GM06990 (cell line): ENCODE measurements around the gene KLHL22.
"Not testable (repeated sequence)": the region's sequence is repeated elsewhere in the genome, so short reads cannot be mapped to it uniquely, and the experiment has no call there.

Experiments used
- DNase-seq: peaks from one replicate; pipeline ENCODE4 v3.0.0-alpha.2; 2011; ENCODE audit not compliant: insufficient read length; ENCODE audit errors: extremely low read depth
- H3K27me3 ChIP-seq: replicated peaks from 2 replicates; pipeline ENCODE4 v1.6.0; 2011; ENCODE audit warnings: low read length; ENCODE audit not compliant: control insufficient read depth, insufficient read depth
- H3K36me3 ChIP-seq: 2 replicates; pipeline ENCODE4 v1.5.1; 2011; ENCODE audit warnings: low read length; ENCODE audit not compliant: control insufficient read depth, insufficient read depth
- H3K4me3 ChIP-seq: replicated peaks from 2 replicates; pipeline ENCODE4 v1.5.1; 2011; ENCODE audit warnings: low read depth, mild to moderate bottlenecking, control low read depth, low read length
- TF ChIP-seq, protein P1 (sequence below): IDR thresholded peaks from 2 replicates; pipeline ENCODE4 v1.5.1; 2011; ENCODE audit warnings: low read length, control low read depth, mild to moderate bottlenecking, inconsistent platforms; ENCODE audit not compliant: insufficient read depth, poor library complexity, severe bottlenecking

Gene KLHL22

DNA sequence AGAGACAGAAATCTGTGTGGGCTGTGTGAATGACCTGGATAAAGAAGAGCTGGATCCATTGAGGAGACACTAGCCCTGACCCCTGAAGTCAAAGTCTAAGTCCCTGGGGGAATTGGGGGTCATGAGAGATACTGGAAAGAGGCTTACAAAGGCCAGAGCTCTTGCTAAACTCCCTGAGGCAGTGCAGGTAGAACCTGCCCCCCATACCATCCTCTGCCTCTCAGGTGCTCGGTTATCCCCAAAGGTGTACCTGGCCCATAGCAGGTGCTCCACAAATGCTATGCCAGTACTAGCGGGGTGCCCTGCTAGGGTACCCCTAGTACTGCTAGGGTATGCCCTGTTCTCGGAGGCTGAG lies 38.9 kb downstream of the KLHL22 start:
- Histone ChIP-seq H3K36me3 (peaks cover 5% of the 10 kb centered on the region), H3K4me3 (no peak overlapping the region), H3K27me3 (no peaks in the 10 kb centered on the region)
- TF ChIP-seq, protein P1, sequence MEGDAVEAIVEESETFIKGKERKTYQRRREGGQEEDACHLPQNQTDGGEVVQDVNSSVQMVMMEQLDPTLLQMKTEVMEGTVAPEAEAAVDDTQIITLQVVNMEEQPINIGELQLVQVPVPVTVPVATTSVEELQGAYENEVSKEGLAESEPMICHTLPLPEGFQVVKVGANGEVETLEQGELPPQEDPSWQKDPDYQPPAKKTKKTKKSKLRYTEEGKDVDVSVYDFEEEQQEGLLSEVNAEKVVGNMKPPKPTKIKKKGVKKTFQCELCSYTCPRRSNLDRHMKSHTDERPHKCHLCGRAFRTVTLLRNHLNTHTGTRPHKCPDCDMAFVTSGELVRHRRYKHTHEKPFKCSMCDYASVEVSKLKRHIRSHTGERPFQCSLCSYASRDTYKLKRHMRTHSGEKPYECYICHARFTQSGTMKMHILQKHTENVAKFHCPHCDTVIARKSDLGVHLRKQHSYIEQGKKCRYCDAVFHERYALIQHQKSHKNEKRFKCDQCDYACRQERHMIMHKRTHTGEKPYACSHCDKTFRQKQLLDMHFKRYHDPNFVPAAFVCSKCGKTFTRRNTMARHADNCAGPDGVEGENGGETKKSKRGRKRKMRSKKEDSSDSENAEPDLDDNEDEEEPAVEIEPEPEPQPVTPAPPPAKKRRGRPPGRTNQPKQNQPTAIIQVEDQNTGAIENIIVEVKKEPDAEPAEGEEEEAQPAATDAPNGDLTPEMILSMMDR, result no peak
- DNase-seq, result no peak

DNA sequence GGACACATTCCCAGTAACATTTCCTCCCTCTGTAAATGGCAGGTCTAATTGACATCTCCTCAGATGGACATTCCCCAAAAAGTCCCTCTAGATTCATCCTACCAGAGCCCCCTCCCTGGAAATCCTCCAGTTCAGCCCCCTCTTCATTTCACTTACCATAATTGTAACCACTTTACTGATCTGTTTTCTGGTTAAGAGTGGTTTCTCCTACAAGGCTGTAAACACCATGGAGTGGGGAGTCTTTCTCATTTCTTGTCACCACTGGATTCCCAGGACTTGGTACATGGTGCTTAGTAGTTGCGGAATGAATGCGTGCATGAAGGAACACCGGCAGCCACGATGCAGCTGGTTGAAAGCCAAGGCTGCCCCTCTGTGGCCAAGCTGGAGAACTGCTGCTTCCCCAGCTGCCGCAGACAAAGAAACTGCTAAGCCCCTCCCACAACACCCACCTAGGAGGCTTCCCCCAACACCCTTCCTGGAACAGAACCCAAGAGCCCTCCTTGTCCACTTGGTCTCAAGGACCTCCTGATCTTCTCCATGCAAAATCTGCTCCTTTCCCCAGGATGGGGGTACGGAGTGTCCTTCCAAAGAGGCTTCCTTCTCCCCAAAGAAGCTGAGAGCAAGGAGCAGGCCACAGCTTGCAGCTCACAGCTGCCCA lies 39.4 kb downstream of the KLHL22 start:
- DNase-seq, result no peak
- Histone ChIP-seq H3K4me3 (no peak overlapping the region), H3K27me3 (no peaks in the 10 kb centered on the region), H3K36me3 (peaks cover 5% of the 10 kb centered on the region)
- TF ChIP-seq, protein P1, result peak; percentile 91

DNA sequence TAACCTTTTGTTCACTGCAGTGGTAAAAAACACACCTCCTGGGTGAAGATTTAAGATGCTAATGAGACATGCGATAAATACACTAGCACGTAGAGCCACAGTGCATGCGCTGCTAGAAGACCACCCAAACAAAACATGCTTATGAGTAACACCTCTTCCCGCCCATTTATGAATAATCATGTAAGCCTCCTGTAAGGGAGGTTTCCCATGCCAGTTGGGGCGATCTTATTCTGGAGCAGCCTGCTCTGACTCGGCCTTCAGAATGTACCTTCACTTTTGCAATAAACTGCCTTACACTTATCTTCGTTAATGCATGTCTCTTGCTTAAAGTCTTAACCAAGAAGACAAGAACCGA lies 39.9 kb downstream of the KLHL22 start:
- no peak overlapping the region for H3K4me3 ChIP-seq
- peaks cover 5% of the 10 kb centered on the region for H3K36me3 ChIP-seq
- no peak for DNase-seq
- TF ChIP-seq, protein P1, result no peak
- no peaks in the 10 kb centered on the region for H3K27me3 ChIP-seq

DNA sequence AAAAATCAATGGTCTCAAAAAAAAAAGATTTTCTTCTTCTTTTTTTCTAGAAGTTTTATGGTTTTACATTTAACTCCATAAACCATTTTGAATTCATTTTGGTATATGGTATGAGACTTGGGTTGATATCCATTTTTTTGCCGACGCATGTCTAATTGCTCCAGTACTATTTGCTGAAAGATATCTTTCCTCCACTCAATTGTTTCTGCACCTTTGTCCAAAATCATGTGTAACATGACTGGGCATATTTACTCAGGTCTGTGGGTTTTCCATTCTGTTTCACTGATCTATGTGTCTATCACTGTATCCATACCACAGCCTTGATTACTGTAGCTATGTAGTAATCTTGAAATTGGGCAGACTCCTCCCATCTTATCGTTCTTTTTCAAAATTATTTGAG lies 42.4 kb downstream of the KLHL22 start:
- H3K4me3 ChIP-seq, result no peak overlapping the region
- TF ChIP-seq, protein P1, result no peak
- peaks cover 5% of the 10 kb centered on the region for H3K36me3 ChIP-seq
- no peak for DNase-seq
- no peaks in the 10 kb centered on the region for H3K27me3 ChIP-seq

DNA sequence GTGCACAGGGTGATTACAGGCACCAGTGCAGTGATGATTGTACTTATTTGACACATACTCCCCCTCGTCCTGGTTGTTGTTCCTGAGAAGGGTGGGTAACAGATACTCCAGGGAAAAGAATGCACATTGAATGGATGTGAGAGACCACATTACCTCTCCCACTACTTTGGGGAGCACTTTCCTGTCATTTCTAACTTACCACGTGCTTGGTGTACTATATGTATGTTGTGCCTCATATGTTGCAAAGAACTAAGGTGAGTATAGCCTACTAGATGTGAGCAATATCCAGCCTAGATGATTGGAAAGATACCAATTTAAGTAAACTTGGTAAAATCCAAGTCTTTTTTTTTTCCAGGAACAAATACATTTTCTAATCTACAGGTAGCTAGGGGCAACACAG lies 43.7 kb downstream of the KLHL22 start:
- DNase-seq, result no peak
- Histone ChIP-seq H3K27me3 (no peaks in the 10 kb centered on the region), H3K36me3 (peaks cover 5% of the 10 kb centered on the region), H3K4me3 (no peak overlapping the region)
- TF ChIP-seq, protein P1, result no peak

DNA sequence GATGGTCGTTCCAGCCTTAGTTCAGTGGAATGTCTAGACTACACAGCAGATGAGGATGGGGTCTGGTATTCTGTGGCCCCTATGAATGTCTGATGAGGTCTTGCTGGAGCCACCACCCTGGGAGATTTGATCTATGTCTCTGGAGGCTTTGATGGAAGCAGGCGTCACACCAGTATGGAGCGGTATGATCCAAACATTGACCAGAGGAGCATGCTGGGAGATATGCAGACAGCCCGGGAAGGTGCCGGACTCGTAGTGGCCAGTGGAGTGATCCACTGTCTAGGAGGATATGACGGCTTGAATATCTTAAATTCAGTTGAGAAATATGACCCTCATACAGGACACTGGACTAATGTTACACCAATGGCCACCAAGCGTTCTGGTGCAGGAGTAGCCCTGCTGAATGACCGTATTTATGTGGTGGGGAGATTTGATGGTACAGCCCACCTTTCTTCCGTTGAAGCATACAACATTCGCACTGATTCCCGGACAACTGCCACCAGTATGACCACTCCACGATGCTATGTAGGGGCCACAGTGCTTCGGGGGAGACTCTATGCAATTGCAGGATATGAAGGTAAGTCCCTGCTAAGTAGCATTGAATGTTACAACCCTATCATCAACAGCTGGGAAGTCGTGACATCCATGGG lies 44.3 kb downstream of the KLHL22 start:
- not testable (repeated sequence) for DNase-seq, H3K4me3 ChIP-seq, H3K27me3 ChIP-seq, H3K36me3 ChIP-seq
